ENCODE measurements around the gene PUDP. TPM values are rescaled to one million over a fixed set of nuclear protein-coding genes. Genes with fewer than 3 reads are reported as not detected.

Gene PUDP
- total RNA-seq, 1 experiment from 2014 or later: 20.3 TPM

DNA sequence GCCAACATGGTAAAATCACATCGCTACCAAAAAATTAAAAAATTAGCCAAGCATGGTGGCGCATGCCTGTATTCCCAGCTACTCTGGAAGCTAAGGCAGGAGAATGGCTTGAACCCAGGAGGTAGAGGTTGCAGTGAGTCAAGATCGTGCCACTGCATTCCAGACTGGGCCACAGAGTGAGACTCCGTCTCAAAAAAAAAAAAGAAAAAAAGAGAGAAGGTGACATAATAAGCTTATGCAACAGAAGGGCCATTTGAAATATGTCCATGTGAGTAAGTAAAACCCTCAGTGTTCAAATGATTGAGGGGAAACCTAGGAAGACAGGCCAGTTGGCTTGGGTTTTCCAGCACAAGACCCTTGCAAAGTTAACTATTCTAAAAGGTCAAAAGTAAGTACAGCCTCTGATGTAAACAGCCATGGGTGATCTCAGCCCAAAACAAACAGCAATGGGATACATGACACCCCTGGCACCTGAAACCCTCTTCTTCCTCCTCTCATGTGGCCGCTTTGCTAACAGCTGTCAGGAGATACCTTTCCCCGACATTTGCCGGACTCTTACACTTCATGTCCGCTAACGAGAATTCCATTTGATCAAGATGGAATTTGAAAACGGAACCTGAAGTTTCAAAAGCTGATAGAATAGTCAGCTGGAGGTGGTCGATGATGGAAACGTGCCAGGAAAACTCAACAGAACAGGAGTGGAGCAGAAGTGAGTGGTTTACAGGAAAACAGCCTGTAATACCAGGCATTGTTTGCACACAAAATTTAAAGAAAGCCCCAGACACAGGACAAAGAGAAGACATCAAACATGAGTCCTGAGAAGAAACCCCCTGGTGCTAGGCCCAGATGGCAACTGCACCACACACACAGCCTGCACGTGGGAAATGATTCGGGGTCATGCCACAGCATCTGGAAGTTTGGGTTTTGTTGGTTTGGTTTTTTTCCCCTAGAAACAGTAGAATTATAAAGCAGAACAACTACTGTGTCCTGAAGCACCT is 93.4 kb downstream of the PUDP start:
- Histone ChIP-seq H3K9ac (ENCODE audit: low read length) (no peak overlapping the region), H3K9me2 (ENCODE audit: insufficient read depth) (no peaks in the 10 kb centered on the region), H3K36me3 (ENCODE audit: control insufficient read depth in 1 of 2, insufficient read depth in 2 of 2, low read length in 2 of 2) (no peaks in the 10 kb centered on the region), H3K4me2 (ENCODE audit: low read length) (no peak overlapping the region), H2AFZ (ENCODE audit: low read depth, low read length, poor library complexity, severe bottlenecking) (no peak overlapping the region), H3K4me1 (ENCODE audit: control insufficient read depth in 1 of 2, insufficient read depth in 2 of 2, low read length in 2 of 2) (no peaks in the 10 kb centered on the region), H4K20me1 (ENCODE audit: insufficient read depth) (no peaks in the 10 kb centered on the region), H3K79me2 (ENCODE audit: insufficient read depth, low read length) (no peaks in the 10 kb centered on the region), H3K27ac (ENCODE audit: low read depth, low read length) (no peak overlapping the region), H3K9me3 (ENCODE audit: control insufficient read depth in 1 of 2, insufficient read depth in 1 of 2, low read depth in 1 of 2, low read length in 2 of 2) (no peaks in the 10 kb centered on the region), H3K4me3 (replicated peaks in 1 of 2; ENCODE audit: low read depth in 1 of 2, low read length in 2 of 2) (no peak overlapping the region), H3K27me3 (ENCODE audit: insufficient read depth, low read length) (no peaks in the 10 kb centered on the region)
- RAD21 ChIA-PET (ENCODE audit: low non-redundant PET in 1 of 2, low total read pairs in 2 of 2, uncharacterized antibody in 2 of 2, unreplicated experiment in 2 of 2): no interaction called here
- POLR2A ChIA-PET: no interaction called here
- ATAC-seq (no peak), DNase-seq (ENCODE audit: low read depth, low spot score) (no peak)
- intact Hi-C loops (cut with micrococcal nuclease): no loop called here
- TF ChIP-seq TCF7L2 (IDR thresholded peaks at IDR 0.05; ENCODE audit: borderline replicate concordance, extremely low read depth, insufficient read depth, insufficient read length): no peak
- TF ChIP-seq ATF3 (IDR thresholded peaks at IDR 0.05): no peak
- no peak for TF ChIP-seq FOSL1 (IDR thresholded peaks at IDR 0.05; ENCODE audit: low read depth)
- TF ChIP-seq, protein P1, sequence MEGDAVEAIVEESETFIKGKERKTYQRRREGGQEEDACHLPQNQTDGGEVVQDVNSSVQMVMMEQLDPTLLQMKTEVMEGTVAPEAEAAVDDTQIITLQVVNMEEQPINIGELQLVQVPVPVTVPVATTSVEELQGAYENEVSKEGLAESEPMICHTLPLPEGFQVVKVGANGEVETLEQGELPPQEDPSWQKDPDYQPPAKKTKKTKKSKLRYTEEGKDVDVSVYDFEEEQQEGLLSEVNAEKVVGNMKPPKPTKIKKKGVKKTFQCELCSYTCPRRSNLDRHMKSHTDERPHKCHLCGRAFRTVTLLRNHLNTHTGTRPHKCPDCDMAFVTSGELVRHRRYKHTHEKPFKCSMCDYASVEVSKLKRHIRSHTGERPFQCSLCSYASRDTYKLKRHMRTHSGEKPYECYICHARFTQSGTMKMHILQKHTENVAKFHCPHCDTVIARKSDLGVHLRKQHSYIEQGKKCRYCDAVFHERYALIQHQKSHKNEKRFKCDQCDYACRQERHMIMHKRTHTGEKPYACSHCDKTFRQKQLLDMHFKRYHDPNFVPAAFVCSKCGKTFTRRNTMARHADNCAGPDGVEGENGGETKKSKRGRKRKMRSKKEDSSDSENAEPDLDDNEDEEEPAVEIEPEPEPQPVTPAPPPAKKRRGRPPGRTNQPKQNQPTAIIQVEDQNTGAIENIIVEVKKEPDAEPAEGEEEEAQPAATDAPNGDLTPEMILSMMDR (IDR thresholded peaks at IDR 0.05 in 2 of 3, conservative IDR thresholded peaks at IDR 0.05 in 1 of 3; ENCODE audit: borderline replicate concordance in 1 of 3, insufficient read depth in 1 of 3, low read depth in 2 of 3, low read length in 2 of 3): no peak
- TF ChIP-seq RAD21 (IDR thresholded peaks at IDR 0.05; ENCODE audit: low read depth): no peak
- BruUV-seq (replicated peaks): no TSS peak
- CTCF ChIA-PET: no interaction called here

- Histone ChIP-seq H3K9ac (ENCODE audit: low read length) (no peak overlapping the region), H3K27ac (ENCODE audit: low read depth, low read length) (no peak overlapping the region), H3K79me2 (ENCODE audit: insufficient read depth, low read length) (no peaks in the 10 kb centered on the region), H3K9me2 (ENCODE audit: insufficient read depth) (no peaks in the 10 kb centered on the region), H3K9me3 (ENCODE audit: control insufficient read depth in 1 of 2, insufficient read depth in 1 of 2, low read depth in 1 of 2, low read length in 2 of 2) (no peaks in the 10 kb centered on the region), H3K4me3 (replicated peaks in 1 of 2; ENCODE audit: low read depth in 1 of 2, low read length in 2 of 2) (no peak overlapping the region), H4K20me1 (ENCODE audit: insufficient read depth) (no peaks in the 10 kb centered on the region), H3K4me2 (ENCODE audit: low read length) (no peak overlapping the region), H3K4me1 (ENCODE audit: control insufficient read depth in 1 of 2, insufficient read depth in 2 of 2, low read length in 2 of 2) (no peaks in the 10 kb centered on the region), H2AFZ (ENCODE audit: low read depth, low read length, poor library complexity, severe bottlenecking) (no peak overlapping the region), H3K27me3 (ENCODE audit: insufficient read depth, low read length) (no peaks in the 10 kb centered on the region), H3K36me3 (ENCODE audit: control insufficient read depth in 1 of 2, insufficient read depth in 2 of 2, low read length in 2 of 2) (no peaks in the 10 kb centered on the region)
- CTCF ChIA-PET: no interaction called here
- TF ChIP-seq SRF (IDR thresholded peaks at IDR 0.05; ENCODE audit: low read depth): no peak
- DNase-seq (ENCODE audit: low read depth, low spot score) (no peak), ATAC-seq (no peak)
- POLR2A ChIA-PET: no interaction called here
- RAD21 ChIA-PET (ENCODE audit: low non-redundant PET in 1 of 2, low total read pairs in 2 of 2, uncharacterized antibody in 2 of 2, unreplicated experiment in 2 of 2): no interaction called here
- intact Hi-C loops (cut with micrococcal nuclease): no loop called here
- BruUV-seq (replicated peaks): no TSS peak
These were observed 95.4 kb downstream of the PUDP start for GRCh38 chrX:7052541-7052940.

All from HCT116 (cell line).